ENCODE results near the gene PDLIM1.
A peak's percentile ranks its signal among the peaks of the same experiment; 100 is the strongest.

Gene PDLIM1

DNA sequence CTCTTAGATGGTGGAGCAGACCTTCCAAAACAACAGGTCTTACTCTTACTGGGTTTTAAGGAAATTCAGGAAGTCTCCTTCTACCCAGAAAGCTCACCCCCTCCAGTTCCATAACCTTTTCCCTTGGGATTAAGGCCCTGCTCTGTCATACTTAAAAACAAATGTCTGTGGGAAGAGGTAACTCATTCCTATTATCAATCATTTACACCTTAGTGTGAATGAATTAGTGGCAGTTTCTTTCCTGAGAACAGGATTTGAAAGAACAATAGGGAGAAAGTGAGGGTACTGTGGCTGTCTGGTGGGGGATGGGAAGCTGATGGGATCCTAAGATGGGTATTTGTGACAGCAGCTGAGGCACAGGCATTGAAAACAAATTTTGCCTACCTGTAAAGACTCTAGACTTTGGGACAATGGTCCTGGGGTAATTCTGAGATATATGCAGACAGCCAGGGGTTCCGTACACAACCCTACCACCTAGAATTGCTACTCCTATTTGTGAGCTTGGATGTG, 22.2 kb upstream of the PDLIM1 start:
- ATAC-seq = no peak
- TF ChIP-seq ZNF8 (CRISPR knock-in tag; IDR thresholded peaks at IDR 0.05) = no peak
- TF ChIP-seq, protein P1, sequence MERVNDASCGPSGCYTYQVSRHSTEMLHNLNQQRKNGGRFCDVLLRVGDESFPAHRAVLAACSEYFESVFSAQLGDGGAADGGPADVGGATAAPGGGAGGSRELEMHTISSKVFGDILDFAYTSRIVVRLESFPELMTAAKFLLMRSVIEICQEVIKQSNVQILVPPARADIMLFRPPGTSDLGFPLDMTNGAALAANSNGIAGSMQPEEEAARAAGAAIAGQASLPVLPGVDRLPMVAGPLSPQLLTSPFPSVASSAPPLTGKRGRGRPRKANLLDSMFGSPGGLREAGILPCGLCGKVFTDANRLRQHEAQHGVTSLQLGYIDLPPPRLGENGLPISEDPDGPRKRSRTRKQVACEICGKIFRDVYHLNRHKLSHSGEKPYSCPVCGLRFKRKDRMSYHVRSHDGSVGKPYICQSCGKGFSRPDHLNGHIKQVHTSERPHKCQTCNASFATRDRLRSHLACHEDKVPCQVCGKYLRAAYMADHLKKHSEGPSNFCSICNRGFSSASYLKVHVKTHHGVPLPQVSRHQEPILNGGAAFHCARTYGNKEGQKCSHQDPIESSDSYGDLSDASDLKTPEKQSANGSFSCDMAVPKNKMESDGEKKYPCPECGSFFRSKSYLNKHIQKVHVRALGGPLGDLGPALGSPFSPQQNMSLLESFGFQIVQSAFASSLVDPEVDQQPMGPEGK (CRISPR knock-in tag; IDR thresholded peaks at IDR 0.05; ENCODE audit: borderline replicate concordance) = no peak
- TF ChIP-seq ZFP30 (CRISPR knock-in tag; IDR thresholded peaks at IDR 0.05) = no peak
- TF ChIP-seq, protein P2, sequence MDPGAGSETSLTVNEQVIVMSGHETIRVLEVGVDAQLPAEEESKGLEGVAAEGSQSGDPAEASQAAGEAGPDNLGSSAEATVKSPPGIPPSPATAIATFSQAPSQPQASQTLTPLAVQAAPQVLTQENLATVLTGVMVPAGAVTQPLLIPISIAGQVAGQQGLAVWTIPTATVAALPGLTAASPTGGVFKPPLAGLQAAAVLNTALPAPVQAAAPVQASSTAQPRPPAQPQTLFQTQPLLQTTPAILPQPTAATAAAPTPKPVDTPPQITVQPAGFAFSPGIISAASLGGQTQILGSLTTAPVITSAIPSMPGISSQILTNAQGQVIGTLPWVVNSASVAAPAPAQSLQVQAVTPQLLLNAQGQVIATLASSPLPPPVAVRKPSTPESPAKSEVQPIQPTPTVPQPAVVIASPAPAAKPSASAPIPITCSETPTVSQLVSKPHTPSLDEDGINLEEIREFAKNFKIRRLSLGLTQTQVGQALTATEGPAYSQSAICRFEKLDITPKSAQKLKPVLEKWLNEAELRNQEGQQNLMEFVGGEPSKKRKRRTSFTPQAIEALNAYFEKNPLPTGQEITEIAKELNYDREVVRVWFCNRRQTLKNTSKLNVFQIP (CRISPR knock-in tag; IDR thresholded peaks at IDR 0.05; ENCODE audit: borderline replicate concordance, low read depth) = no peak
- TF ChIP-seq CSDC2 (CRISPR knock-in tag; IDR thresholded peaks at IDR 0.05) = no peak
- no peak for TF ChIP-seq ESRRG (CRISPR knock-in tag; IDR thresholded peaks at IDR 0.05)

DNA sequence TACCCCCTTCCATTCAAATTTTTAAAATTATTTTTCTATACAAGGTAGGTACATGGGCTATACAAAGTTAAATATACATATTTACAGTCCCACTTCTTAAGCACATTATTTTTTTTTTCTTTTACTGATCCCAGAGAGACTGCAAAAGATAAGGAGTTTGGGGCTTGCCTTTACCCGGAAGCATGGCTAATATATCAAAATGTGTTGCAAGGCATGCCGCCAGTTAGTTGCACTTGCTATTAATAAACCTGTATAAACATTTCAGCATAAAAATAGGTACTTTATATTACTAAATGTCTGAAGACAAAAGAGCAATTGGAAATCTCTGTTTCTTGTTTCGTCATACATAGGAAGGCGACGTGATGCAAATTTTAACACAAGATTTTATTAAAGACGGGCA, 21.5 kb upstream of the PDLIM1 start:
- TF ChIP-seq CSDC2 (CRISPR knock-in tag; IDR thresholded peaks at IDR 0.05) (no peak), PPARA (CRISPR knock-in tag; IDR thresholded peaks at IDR 0.05; ENCODE audit: borderline replicate concordance) (no peak), ZNF565 (CRISPR knock-in tag; conservative IDR thresholded peaks at IDR 0.05; ENCODE audit: low read depth) (no peak), TCF4 (CRISPR knock-in tag; IDR thresholded peaks at IDR 0.05; ENCODE audit: borderline replicate concordance) (no peak), ZFP30 (CRISPR knock-in tag; IDR thresholded peaks at IDR 0.05) (no peak), SNAI2 (CRISPR knock-in tag; IDR thresholded peaks at IDR 0.05) (no peak), ZNF8 (CRISPR knock-in tag; IDR thresholded peaks at IDR 0.05) (no peak), GLIS3 (CRISPR knock-in tag; IDR thresholded peaks at IDR 0.05) (no peak)
- TF ChIP-seq, protein P3, sequence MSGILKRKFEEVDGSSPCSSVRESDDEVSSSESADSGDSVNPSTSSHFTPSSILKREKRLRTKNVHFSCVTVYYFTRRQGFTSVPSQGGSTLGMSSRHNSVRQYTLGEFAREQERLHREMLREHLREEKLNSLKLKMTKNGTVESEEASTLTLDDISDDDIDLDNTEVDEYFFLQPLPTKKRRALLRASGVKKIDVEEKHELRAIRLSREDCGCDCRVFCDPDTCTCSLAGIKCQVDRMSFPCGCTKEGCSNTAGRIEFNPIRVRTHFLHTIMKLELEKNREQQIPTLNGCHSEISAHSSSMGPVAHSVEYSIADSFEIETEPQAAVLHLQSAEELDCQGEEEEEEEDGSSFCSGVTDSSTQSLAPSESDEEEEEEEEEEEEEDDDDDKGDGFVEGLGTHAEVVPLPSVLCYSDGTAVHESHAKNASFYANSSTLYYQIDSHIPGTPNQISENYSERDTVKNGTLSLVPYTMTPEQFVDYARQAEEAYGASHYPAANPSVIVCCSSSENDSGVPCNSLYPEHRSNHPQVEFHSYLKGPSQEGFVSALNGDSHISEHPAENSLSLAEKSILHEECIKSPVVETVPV (CRISPR knock-in tag; IDR thresholded peaks at IDR 0.05) = no peak
- TF ChIP-seq, protein P2 (CRISPR knock-in tag; IDR thresholded peaks at IDR 0.05; ENCODE audit: borderline replicate concordance, low read depth) = no peak
- TF ChIP-seq, protein P4, sequence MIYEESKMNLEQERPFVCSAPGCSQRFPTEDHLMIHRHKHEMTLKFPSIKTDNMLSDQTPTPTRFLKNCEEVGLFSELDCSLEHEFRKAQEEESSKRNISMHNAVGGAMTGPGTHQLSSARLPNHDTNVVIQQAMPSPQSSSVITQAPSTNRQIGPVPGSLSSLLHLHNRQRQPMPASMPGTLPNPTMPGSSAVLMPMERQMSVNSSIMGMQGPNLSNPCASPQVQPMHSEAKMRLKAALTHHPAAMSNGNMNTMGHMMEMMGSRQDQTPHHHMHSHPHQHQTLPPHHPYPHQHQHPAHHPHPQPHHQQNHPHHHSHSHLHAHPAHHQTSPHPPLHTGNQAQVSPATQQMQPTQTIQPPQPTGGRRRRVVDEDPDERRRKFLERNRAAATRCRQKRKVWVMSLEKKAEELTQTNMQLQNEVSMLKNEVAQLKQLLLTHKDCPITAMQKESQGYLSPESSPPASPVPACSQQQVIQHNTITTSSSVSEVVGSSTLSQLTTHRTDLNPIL (CRISPR knock-in tag; IDR thresholded peaks at IDR 0.05; ENCODE audit: low read depth) = no peak
- no peak for ATAC-seq

DNA sequence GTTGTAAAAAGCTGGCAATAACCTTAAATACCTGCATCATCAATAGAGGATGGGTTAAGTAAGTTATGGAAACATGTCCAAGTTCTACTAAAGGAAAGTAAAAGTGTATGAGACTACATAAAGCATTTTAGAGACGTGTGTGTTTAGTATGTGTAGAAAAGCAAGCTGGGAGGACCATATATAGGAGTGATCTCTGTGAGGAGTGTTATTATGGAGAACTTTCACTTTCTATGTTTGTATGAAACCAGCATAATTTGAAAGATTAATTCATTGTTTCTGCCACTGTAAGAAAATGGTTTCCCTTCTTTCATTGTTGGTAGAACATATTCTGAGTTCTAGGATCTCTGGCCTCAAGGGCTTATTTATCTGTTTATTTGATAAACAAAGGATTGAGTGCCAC, 19.2 kb upstream of the PDLIM1 start:
- no peak for ATAC-seq
- TF ChIP-seq CSDC2 (CRISPR knock-in tag; IDR thresholded peaks at IDR 0.05) = no peak
- no peak for TF ChIP-seq ZNF8 (CRISPR knock-in tag; IDR thresholded peaks at IDR 0.05)
- no peak for TF ChIP-seq TCF4 (CRISPR knock-in tag; IDR thresholded peaks at IDR 0.05; ENCODE audit: borderline replicate concordance)
- no peak for TF ChIP-seq ZC3H10 (CRISPR knock-in tag; IDR thresholded peaks at IDR 0.05)
- TF ChIP-seq ARNTL (CRISPR knock-in tag; IDR thresholded peaks at IDR 0.05; ENCODE audit: borderline replicate concordance, low read depth) = no peak
- TF ChIP-seq ZFP30 (CRISPR knock-in tag; IDR thresholded peaks at IDR 0.05) = no peak
- no peak for TF ChIP-seq ZFP3 (CRISPR knock-in tag; IDR thresholded peaks at IDR 0.05)

DNA sequence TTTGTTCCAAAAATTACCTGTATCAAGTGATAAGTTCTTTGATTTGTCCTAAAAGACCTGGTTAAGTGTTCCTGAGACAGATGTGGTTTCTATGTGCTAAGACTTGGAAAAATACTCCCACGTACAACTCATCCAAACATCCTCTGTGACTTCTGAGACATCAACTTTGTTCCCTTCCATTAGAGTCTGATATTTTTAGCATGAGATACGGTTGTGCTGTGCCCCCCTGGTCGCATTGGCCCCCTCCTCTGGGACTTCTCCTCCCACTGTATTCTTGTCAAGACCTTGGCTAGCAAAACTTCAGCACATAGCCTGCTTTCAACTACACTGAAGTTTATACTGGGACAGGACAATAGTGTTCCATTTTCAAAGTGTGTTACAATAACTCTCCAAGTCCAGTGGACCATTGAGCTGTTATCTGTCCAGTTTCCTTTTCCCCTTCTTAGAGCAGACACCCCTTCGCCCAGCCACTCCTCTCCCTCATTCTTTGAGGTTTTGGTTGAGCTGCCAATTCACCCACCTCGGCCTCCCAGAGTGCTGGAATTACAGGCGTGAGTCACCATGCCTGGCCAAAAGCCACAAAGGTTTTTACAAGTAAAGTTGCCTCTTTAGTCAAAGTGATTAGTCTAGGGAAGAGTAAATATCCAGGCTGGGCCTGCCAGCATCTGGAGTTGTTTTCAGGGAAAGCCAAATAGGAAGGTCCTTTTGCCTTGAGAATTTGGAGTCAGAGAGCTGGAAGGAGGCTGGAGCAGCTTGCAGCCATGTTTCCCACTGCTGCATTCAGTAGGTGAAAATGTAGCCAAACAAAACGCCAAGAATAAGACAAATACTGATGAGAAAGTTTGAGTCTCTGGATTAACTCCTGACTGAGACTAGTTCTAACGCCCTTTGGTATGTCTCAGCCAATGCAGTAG, 17.8 kb upstream of the PDLIM1 start:
- peak; percentile 66 for TF ChIP-seq ISL1 (CRISPR knock-in tag; IDR thresholded peaks at IDR 0.05)
- no peak for TF ChIP-seq TCF4 (CRISPR knock-in tag; IDR thresholded peaks at IDR 0.05; ENCODE audit: borderline replicate concordance)
- TF ChIP-seq, protein P1 (CRISPR knock-in tag; IDR thresholded peaks at IDR 0.05; ENCODE audit: borderline replicate concordance) = peak; percentile 44; the same call in 1 of the 2 replicates
- TF ChIP-seq CSDC2 (CRISPR knock-in tag; IDR thresholded peaks at IDR 0.05) = no peak
- TF ChIP-seq ZNF8 (CRISPR knock-in tag; IDR thresholded peaks at IDR 0.05) = no peak
- TF ChIP-seq OSR1 (CRISPR knock-in tag; IDR thresholded peaks at IDR 0.05) = no peak
- 0 out of 2 replicates have a peak, but pooled peaks have one; percentile 62 for TF ChIP-seq TOX (CRISPR knock-in tag; IDR thresholded peaks at IDR 0.05; ENCODE audit: borderline replicate concordance)
- peak; percentile 95 for ATAC-seq
